Type B pancreatic cell (in vitro differentiated cells): ENCODE measurements around the gene TRANK1. TPM values are rescaled to one million over a fixed set of nuclear protein-coding genes. Genes with fewer than 3 reads are reported as not detected.

Experiments used
- DNase-seq: peaks from one replicate; pipeline ENCODE4 v3.0.0; 2021; ENCODE audit warnings: mixed read lengths; ENCODE audit not compliant: unreplicated experiment; ENCODE audit errors: extremely low spot score
- H3K27ac Mint-ChIP-seq: 2 replicates; pipeline ENCODE4 v1.8.0; 2021; ENCODE audit warnings: mild to moderate bottlenecking, mixed read lengths
- H3K27me3 Mint-ChIP-seq: 2 replicates; pipeline ENCODE4 v1.8.0; 2021; ENCODE audit warnings: mixed read lengths
- H3K36me3 Mint-ChIP-seq: 2 replicates; pipeline ENCODE4 v1.8.0; 2021; ENCODE audit warnings: mixed read lengths
- H3K4me1 Mint-ChIP-seq: one replicate; pipeline ENCODE4 v1.8.0; 2021; ENCODE audit warnings: mixed read lengths; ENCODE audit not compliant: unreplicated experiment
- H3K4me3 Mint-ChIP-seq: 2 replicates; pipeline ENCODE4 v1.8.0; 2021; ENCODE audit warnings: mild to moderate bottlenecking, mixed read lengths
- H3K9me3 Mint-ChIP-seq: 2 replicates; pipeline ENCODE4 v1.8.0; 2021; ENCODE audit warnings: mixed read lengths
- CTCF ChIP-seq: fragments of 200-600 bp; sonication (generic); conservative IDR thresholded peaks from 2 replicates; pipeline ENCODE4 v1.5.0; 2021; ENCODE audit warnings: antibody characterized with exemption, mild to moderate bottlenecking
- total RNA-seq: library from RNA; stranded (reverse); gene quantifications from 2 replicates; pipeline ENCODE4 v1.2.1, GENCODE V29; 2021; ENCODE audit warnings: low replicate concordance

The TRANK1 gene
- total RNA-seq, 1 donor from 2014 or later = 18.0 TPM

GRCh38 chr3:36909181-36909580, 35.7 kb downstream of the TRANK1 start:
- H3K4me1 Mint-ChIP-seq = peaks cover 15% of the 10 kb centered on the region
- H3K4me3 Mint-ChIP-seq = no peak overlapping the region
- H3K27me3 Mint-ChIP-seq = no peaks in the 10 kb centered on the region
- H3K36me3 Mint-ChIP-seq = no peaks in the 10 kb centered on the region
- H3K9me3 Mint-ChIP-seq = no peaks in the 10 kb centered on the region
- no peak for TF ChIP-seq CTCF
- DNase-seq = no peak
- no peak overlapping the region for H3K27ac Mint-ChIP-seq

- no peak for DNase-seq
- Mint-ChIP-seq H3K27ac (no peak overlapping the region), H3K4me3 (no peak overlapping the region), H3K36me3 (no peaks in the 10 kb centered on the region), H3K27me3 (no peaks in the 10 kb centered on the region), H3K9me3 (no peaks in the 10 kb centered on the region), H3K4me1 (peaks cover 15% of the 10 kb centered on the region)
- no peak for TF ChIP-seq CTCF
Measured at GRCh38 chr3:36908647-36909180, 36.1 kb downstream of the TRANK1 start.

- no peak for TF ChIP-seq CTCF
- Mint-ChIP-seq H3K36me3 (no peaks in the 10 kb centered on the region), H3K27ac (peak overlapping the region; percentile 63), H3K4me1 (peaks cover 19% of the 10 kb centered on the region), H3K9me3 (no peaks in the 10 kb centered on the region), H3K27me3 (no peaks in the 10 kb centered on the region), H3K4me3 (peak overlapping the region; percentile 48)
- DNase-seq = no peak
Measured at GRCh38 chr3:36907911-36908646, 36.8 kb downstream of the TRANK1 start.

GRCh38 chr3:36906504-36907149, 38.2 kb downstream of the TRANK1 start:
- no peak for TF ChIP-seq CTCF
- H3K4me3 Mint-ChIP-seq = no peak overlapping the region
- H3K27me3 Mint-ChIP-seq = no peaks in the 10 kb centered on the region
- H3K27ac Mint-ChIP-seq = no peak overlapping the region
- no peak for DNase-seq
- peaks cover 22% of the 10 kb centered on the region for H3K4me1 Mint-ChIP-seq
- H3K9me3 Mint-ChIP-seq = no peaks in the 10 kb centered on the region
- H3K36me3 Mint-ChIP-seq = no peaks in the 10 kb centered on the region

- DNase-seq = no peak
- Mint-ChIP-seq H3K4me1 (peaks cover 22% of the 10 kb centered on the region), H3K27ac (no peak overlapping the region), H3K4me3 (no peak overlapping the region), H3K36me3 (peaks cover 3% of the 10 kb centered on the region), H3K9me3 (no peaks in the 10 kb centered on the region), H3K27me3 (no peaks in the 10 kb centered on the region)
- no peak for TF ChIP-seq CTCF
Measured at GRCh38 chr3:36905545-36905944, 39.3 kb downstream of the TRANK1 start.
